Esophagus squamous epithelium (tissue), 4 donors: ENCODE data around the gene PLEKHM3.

Experiments used
- POLR2A ChIP-seq, 4 donors: fragments of 450-650 bp; IDR thresholded peaks; one replicate each; pipeline ENCODE4 v1.6.1; 2017; ENCODE audit warnings: antibody characterized with exemption in 4 of 4, mild to moderate bottlenecking in 4 of 4, moderate library complexity in 3 of 4
- TF ChIP-seq, protein P1 (sequence below), 6 experiments: fragments of 450-650 bp in 4 of 6; fragments of 200-600 bp in 2 of 6; sonication (generic) in 2 of 6; IDR thresholded peaks; one replicate each; pipeline ENCODE4 v1.5.1; 2016 to 2019; ENCODE audit warnings: antibody characterized with exemption in 6 of 6, mild to moderate bottlenecking in 4 of 6, moderate library complexity in 4 of 6

- TF ChIP-seq, protein P1, sequence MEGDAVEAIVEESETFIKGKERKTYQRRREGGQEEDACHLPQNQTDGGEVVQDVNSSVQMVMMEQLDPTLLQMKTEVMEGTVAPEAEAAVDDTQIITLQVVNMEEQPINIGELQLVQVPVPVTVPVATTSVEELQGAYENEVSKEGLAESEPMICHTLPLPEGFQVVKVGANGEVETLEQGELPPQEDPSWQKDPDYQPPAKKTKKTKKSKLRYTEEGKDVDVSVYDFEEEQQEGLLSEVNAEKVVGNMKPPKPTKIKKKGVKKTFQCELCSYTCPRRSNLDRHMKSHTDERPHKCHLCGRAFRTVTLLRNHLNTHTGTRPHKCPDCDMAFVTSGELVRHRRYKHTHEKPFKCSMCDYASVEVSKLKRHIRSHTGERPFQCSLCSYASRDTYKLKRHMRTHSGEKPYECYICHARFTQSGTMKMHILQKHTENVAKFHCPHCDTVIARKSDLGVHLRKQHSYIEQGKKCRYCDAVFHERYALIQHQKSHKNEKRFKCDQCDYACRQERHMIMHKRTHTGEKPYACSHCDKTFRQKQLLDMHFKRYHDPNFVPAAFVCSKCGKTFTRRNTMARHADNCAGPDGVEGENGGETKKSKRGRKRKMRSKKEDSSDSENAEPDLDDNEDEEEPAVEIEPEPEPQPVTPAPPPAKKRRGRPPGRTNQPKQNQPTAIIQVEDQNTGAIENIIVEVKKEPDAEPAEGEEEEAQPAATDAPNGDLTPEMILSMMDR (IDR thresholded peaks at IDR 0.05): no peak
- TF ChIP-seq POLR2A (IDR thresholded peaks at IDR 0.05): no peak
These were observed 180.0 kb downstream of the PLEKHM3 start for GRCh38 chr2:207845202-207845864.
